Smooth muscle cell (in vitro differentiated cells): ENCODE measurements around the gene TSPAN18. TPM values are rescaled to one million over a fixed set of nuclear protein-coding genes. Genes with fewer than 3 reads are reported as not detected.

Experiments used
- DNase-seq: peaks from one replicate; lab custom pipeline; 2025; ENCODE audit not compliant: unreplicated experiment; lab: John Stamatoyannopoulos, UW
- H2AFZ ChIP-seq: fragments of 200-600 bp; sonication (generic); 2 replicates; pipeline ENCODE4 v1.6.0; 2016; ENCODE audit warnings: antibody characterized with exemption, low read depth, mild to moderate bottlenecking
- H3F3A ChIP-seq: fragments of 200-600 bp; sonication (generic); 2 replicates; pipeline ENCODE4 v1.6.0; 2017; ENCODE audit warnings: antibody characterized with exemption, low read depth
- H3K27ac ChIP-seq: fragments of 200-600 bp; sonication (generic); 2 replicates; pipeline ENCODE4 v1.5.1; 2016; ENCODE audit warnings: low read depth, mild to moderate bottlenecking
- H3K27me3 ChIP-seq: fragments of 200-600 bp; sonication (generic); 2 replicates; pipeline ENCODE4 v1.6.1; 2016; ENCODE audit warnings: low read depth, mild to moderate bottlenecking
- H3K36me3 ChIP-seq: fragments of 200-600 bp; sonication (generic); 2 replicates; pipeline ENCODE4 v1.5.1; 2016; ENCODE audit warnings: low read depth
- H3K4me1 ChIP-seq: fragments of 200-600 bp; sonication (generic); 2 replicates; pipeline ENCODE4 v1.5.1; 2016; ENCODE audit warnings: low read depth
- H3K4me2 ChIP-seq: fragments of 200-600 bp; sonication (generic); 2 replicates; pipeline ENCODE4 v1.6.0; 2016; ENCODE audit warnings: mild to moderate bottlenecking
- H3K4me3 ChIP-seq: fragments of 200-600 bp; sonication (generic); 2 replicates; pipeline ENCODE4 v1.5.1; 2016; ENCODE audit warnings: mild to moderate bottlenecking
- H3K79me2 ChIP-seq: fragments of 200-600 bp; sonication (generic); 2 replicates; pipeline ENCODE4 v1.6.0; 2016; ENCODE audit warnings: low read depth, mild to moderate bottlenecking
- H3K9ac ChIP-seq: fragments of 200-600 bp; sonication (generic); 2 replicates; pipeline ENCODE4 v1.6.0; 2016; ENCODE audit warnings: low read depth
- H3K9me3 ChIP-seq: fragments of 200-600 bp; sonication (generic); replicated peaks from 2 replicates; pipeline ENCODE4 v1.5.1; 2016; ENCODE audit warnings: low read depth
- H4K20me1 ChIP-seq: fragments of 200-600 bp; sonication (generic); 2 replicates; pipeline ENCODE4 v1.6.0; 2016; ENCODE audit warnings: low read depth
- WGBS: methylation state at CpG from one replicate; pipeline ENCODE4 v1.1.7; 2016; ENCODE audit warnings: low lambda C conversion rate; 5-methylcytosine and 5-hydroxymethylcytosine counted together
- polyA plus RNA-seq: library from polyadenylated mRNA; unstranded; fragments of >200 nt; fragmentation: Nextera tagmentation; extraction: Ambion mirVana; gene quantifications from 2 replicates; pipeline ENCODE4 v1.2.1, GENCODE V29; 2016
- total RNA-seq: library from RNA; depleted of rRNA; stranded (reverse); fragments of >200 nt; gene quantifications from 2 replicates; pipeline ENCODE4 v1.2.3, GENCODE V29; 2014
- TF ChIP-seq, protein P1 (sequence below): fragments of 200-600 bp; sonication (generic); IDR thresholded peaks from 2 replicates; pipeline ENCODE4 v1.5.1; 2017; ENCODE audit warnings: borderline replicate concordance, mild to moderate bottlenecking, antibody characterized with exemption; ENCODE audit not compliant: insufficient read depth, poor library complexity, severe bottlenecking

TSPAN18 gene
- total and polyA plus RNA-seq, 2 experiments from 2014 or later: 3.4 to 15.3 TPM

DNA sequence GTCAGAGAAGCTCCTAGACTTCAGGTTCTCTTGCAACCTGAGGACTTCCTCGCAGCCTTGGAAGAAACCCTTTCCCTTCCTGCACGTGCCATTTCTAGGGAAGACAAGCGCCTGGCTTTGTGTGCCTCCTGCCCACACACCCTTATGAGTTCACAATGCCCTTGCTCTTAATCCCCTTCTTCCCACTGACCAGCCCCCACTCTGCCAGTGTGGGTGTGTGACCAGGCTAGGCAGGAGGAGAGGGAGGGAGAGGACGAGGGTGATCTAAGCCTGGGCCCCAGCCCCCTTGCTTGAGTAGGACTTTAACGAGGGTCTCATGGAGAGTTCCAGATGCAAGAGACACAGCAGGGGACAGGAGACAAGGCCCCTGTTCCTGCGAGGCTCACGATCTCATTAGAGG lies 193.7 kb downstream of the TSPAN18 start:
- Histone ChIP-seq H4K20me1 (no peaks in the 10 kb centered on the region), H3K4me2 (no peak overlapping the region), H3K9me3 (no peaks in the 10 kb centered on the region), H3K9ac (no peak overlapping the region), H3K4me1 (no peaks in the 10 kb centered on the region), H3K27me3 (no peaks in the 10 kb centered on the region), H3K27ac (no peak overlapping the region), H2AFZ (no peak overlapping the region), H3K36me3 (no peaks in the 10 kb centered on the region), H3K4me3 (no peak overlapping the region), H3F3A (no peaks in the 10 kb centered on the region), H3K79me2 (no peaks in the 10 kb centered on the region)
- DNase-seq: no peak
- WGBS: 56% methylated on average over 7 of the region's 7 CpGs
- TF ChIP-seq, protein P1, sequence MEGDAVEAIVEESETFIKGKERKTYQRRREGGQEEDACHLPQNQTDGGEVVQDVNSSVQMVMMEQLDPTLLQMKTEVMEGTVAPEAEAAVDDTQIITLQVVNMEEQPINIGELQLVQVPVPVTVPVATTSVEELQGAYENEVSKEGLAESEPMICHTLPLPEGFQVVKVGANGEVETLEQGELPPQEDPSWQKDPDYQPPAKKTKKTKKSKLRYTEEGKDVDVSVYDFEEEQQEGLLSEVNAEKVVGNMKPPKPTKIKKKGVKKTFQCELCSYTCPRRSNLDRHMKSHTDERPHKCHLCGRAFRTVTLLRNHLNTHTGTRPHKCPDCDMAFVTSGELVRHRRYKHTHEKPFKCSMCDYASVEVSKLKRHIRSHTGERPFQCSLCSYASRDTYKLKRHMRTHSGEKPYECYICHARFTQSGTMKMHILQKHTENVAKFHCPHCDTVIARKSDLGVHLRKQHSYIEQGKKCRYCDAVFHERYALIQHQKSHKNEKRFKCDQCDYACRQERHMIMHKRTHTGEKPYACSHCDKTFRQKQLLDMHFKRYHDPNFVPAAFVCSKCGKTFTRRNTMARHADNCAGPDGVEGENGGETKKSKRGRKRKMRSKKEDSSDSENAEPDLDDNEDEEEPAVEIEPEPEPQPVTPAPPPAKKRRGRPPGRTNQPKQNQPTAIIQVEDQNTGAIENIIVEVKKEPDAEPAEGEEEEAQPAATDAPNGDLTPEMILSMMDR: no peak

DNA sequence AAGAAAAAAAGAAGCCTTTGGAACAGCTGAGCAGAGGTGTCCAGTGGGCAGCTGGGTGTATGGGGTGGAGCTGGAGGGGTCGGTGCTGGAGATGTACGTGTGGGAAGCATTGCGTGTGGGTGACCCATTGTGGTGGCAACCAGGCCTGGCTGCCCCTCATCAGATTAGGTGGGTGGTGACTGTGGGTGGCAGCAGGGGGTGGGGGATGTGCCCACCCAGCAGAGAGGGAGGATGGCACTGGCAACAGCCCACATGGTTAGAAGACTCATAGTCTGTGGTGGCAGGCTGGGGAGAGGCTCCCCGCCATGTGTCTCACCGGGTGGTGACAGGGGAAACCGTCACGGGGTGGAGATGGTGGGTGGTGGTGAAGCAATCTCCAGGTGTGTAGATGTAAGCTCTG lies 196.4 kb downstream of the TSPAN18 start:
- Histone ChIP-seq H3K27ac (no peak overlapping the region), H4K20me1 (no peaks in the 10 kb centered on the region), H3K9ac (no peak overlapping the region), H3K4me2 (no peak overlapping the region), H3F3A (no peaks in the 10 kb centered on the region), H3K4me3 (no peak overlapping the region), H2AFZ (no peak overlapping the region), H3K4me1 (no peaks in the 10 kb centered on the region), H3K79me2 (no peaks in the 10 kb centered on the region), H3K36me3 (no peaks in the 10 kb centered on the region), H3K9me3 (no peaks in the 10 kb centered on the region), H3K27me3 (no peaks in the 10 kb centered on the region)
- WGBS: 81% methylated on average over 7 of the region's 7 CpGs
- TF ChIP-seq, protein P1: no peak
- DNase-seq: no peak

DNA sequence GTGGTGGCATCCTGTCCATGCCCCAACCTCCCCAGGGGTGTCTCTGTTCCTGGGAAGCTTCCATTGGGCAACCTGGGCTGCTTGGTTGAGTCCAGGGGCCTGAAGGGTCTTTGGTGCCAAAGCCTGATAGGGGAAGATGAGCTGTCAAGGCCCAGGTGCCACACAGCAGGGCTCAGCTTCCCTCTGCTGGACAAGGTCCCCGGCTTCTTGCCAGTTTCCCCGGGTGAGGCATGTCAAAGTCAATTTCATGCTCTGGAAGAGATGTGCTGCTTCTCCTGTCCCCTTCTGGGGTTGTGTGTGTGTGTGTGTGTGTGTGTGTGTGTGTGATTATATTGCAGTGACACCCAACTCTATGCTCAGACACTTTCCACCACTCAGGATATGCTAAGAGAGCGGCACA lies 197.0 kb downstream of the TSPAN18 start:
- 100% methylated on average over 3 of the region's 3 CpGs for WGBS
- Histone ChIP-seq H3K27me3 (no peaks in the 10 kb centered on the region), H3K4me2 (no peak overlapping the region), H3K4me1 (no peaks in the 10 kb centered on the region), H3K79me2 (no peaks in the 10 kb centered on the region), H3K27ac (no peak overlapping the region), H3K4me3 (no peak overlapping the region), H3K9ac (no peak overlapping the region), H4K20me1 (no peaks in the 10 kb centered on the region), H3K36me3 (no peaks in the 10 kb centered on the region), H2AFZ (no peak overlapping the region), H3K9me3 (no peaks in the 10 kb centered on the region), H3F3A (no peaks in the 10 kb centered on the region)
- DNase-seq: no peak
- TF ChIP-seq, protein P1: no peak

DNA sequence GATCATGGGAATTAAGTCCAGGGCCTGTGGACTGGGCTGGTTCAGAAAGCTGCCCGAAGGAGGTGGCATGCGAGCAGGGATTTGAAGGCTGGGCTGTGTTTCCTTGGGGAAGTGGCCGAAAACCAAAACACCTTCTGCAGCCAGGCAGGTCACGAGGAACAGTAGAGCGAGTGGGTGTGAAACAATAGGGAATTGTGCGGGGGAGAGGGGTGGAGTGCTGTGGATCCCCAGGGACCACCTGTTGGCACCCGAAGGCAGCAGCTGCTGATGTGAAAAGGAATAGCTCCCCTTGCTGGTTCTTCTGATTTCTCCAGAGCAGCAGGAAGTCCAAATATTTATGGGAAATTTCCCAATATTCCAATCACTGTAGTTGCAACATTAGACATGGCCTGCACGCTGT lies 199.3 kb downstream of the TSPAN18 start:
- Histone ChIP-seq H3K4me2 (no peak overlapping the region), H3K27ac (no peak overlapping the region), H3K36me3 (no peaks in the 10 kb centered on the region), H2AFZ (no peak overlapping the region), H3K4me3 (no peak overlapping the region), H3K79me2 (no peaks in the 10 kb centered on the region), H3F3A (no peaks in the 10 kb centered on the region), H3K27me3 (no peaks in the 10 kb centered on the region), H3K9ac (no peak overlapping the region), H4K20me1 (no peaks in the 10 kb centered on the region), H3K9me3 (no peaks in the 10 kb centered on the region), H3K4me1 (peaks cover under 1% of the 10 kb centered on the region)
- 85% methylated on average over 8 of the region's 8 CpGs for WGBS
- DNase-seq: no peak
- TF ChIP-seq, protein P1: no peak
